Smooth muscle cell (in vitro differentiated cells): ENCODE results near the gene SHISAL1. TPM values are rescaled to one million over a fixed set of nuclear protein-coding genes. Genes with fewer than 3 reads are reported as not detected.
"Not testable (repeated sequence)": the region's sequence is repeated elsewhere in the genome, so short reads cannot be mapped to it uniquely, and the experiment has no call there.

ENCODE experiments used
- DNase-seq: peaks from one replicate; lab custom pipeline; 2025; ENCODE audit not compliant: unreplicated experiment; lab: John Stamatoyannopoulos, UW
- H2AFZ ChIP-seq: fragments of 200-600 bp; sonication (generic); 2 replicates; pipeline ENCODE4 v1.6.0; 2016; ENCODE audit warnings: antibody characterized with exemption, low read depth, mild to moderate bottlenecking
- H3F3A ChIP-seq: fragments of 200-600 bp; sonication (generic); 2 replicates; pipeline ENCODE4 v1.6.0; 2017; ENCODE audit warnings: antibody characterized with exemption, low read depth
- H3K27ac ChIP-seq: fragments of 200-600 bp; sonication (generic); 2 replicates; pipeline ENCODE4 v1.5.1; 2016; ENCODE audit warnings: low read depth, mild to moderate bottlenecking
- H3K27me3 ChIP-seq: fragments of 200-600 bp; sonication (generic); 2 replicates; pipeline ENCODE4 v1.6.1; 2016; ENCODE audit warnings: low read depth, mild to moderate bottlenecking
- H3K36me3 ChIP-seq: fragments of 200-600 bp; sonication (generic); 2 replicates; pipeline ENCODE4 v1.5.1; 2016; ENCODE audit warnings: low read depth
- H3K4me1 ChIP-seq: fragments of 200-600 bp; sonication (generic); 2 replicates; pipeline ENCODE4 v1.5.1; 2016; ENCODE audit warnings: low read depth
- H3K4me2 ChIP-seq: fragments of 200-600 bp; sonication (generic); 2 replicates; pipeline ENCODE4 v1.6.0; 2016; ENCODE audit warnings: mild to moderate bottlenecking
- H3K4me3 ChIP-seq: fragments of 200-600 bp; sonication (generic); 2 replicates; pipeline ENCODE4 v1.5.1; 2016; ENCODE audit warnings: mild to moderate bottlenecking
- H3K79me2 ChIP-seq: fragments of 200-600 bp; sonication (generic); 2 replicates; pipeline ENCODE4 v1.6.0; 2016; ENCODE audit warnings: low read depth, mild to moderate bottlenecking
- H3K9ac ChIP-seq: fragments of 200-600 bp; sonication (generic); 2 replicates; pipeline ENCODE4 v1.6.0; 2016; ENCODE audit warnings: low read depth
- H3K9me3 ChIP-seq: fragments of 200-600 bp; sonication (generic); replicated peaks from 2 replicates; pipeline ENCODE4 v1.5.1; 2016; ENCODE audit warnings: low read depth
- H4K20me1 ChIP-seq: fragments of 200-600 bp; sonication (generic); 2 replicates; pipeline ENCODE4 v1.6.0; 2016; ENCODE audit warnings: low read depth
- CTCF ChIP-seq: fragments of 200-600 bp; sonication (generic); IDR thresholded peaks from 2 replicates; pipeline ENCODE4 v1.5.1; 2017; ENCODE audit warnings: borderline replicate concordance, mild to moderate bottlenecking, antibody characterized with exemption; ENCODE audit not compliant: insufficient read depth, poor library complexity, severe bottlenecking
- WGBS: methylation state at CpG from one replicate; pipeline ENCODE4 v1.1.7; 2016; ENCODE audit warnings: low lambda C conversion rate; 5-methylcytosine and 5-hydroxymethylcytosine counted together
- polyA plus RNA-seq: library from polyadenylated mRNA; unstranded; fragments of >200 nt; fragmentation: Nextera tagmentation; extraction: Ambion mirVana; gene quantifications from 2 replicates; pipeline ENCODE4 v1.2.1, GENCODE V29; 2016
- total RNA-seq: library from RNA; depleted of rRNA; stranded (reverse); fragments of >200 nt; gene quantifications from 2 replicates; pipeline ENCODE4 v1.2.3, GENCODE V29; 2014

Gene SHISAL1
- total and polyA plus RNA-seq, 2 experiments from 2014 or later: 0.78 to 1.9 TPM

GRCh38 chr22:44326491-44326885, 13.7 kb upstream of the SHISAL1 start:
- Histone ChIP-seq H3K4me2 (peak overlapping the region; percentile 66), H3K4me3 (peak overlapping the region; percentile 42), H3K27ac (no peak overlapping the region), H3K4me1 (peaks cover 17% of the 10 kb centered on the region), H3K9ac (no peak overlapping the region), H4K20me1 (no peaks in the 10 kb centered on the region), H2AFZ (no peak overlapping the region), H3K27me3 (peaks cover 39% of the 10 kb centered on the region), H3K79me2 (no peaks in the 10 kb centered on the region), H3K9me3 (no peaks in the 10 kb centered on the region), H3K36me3 (no peaks in the 10 kb centered on the region), H3F3A (no peaks in the 10 kb centered on the region)
- 93% methylated on average over 7 of the region's 7 CpGs for WGBS
- DNase-seq: no peak
- no peak for TF ChIP-seq CTCF

GRCh38 chr22:44325718-44326490, 13.2 kb upstream of the SHISAL1 start:
- H3K79me2 ChIP-seq: no peaks in the 10 kb centered on the region
- 70% methylated on average over 25 of the region's 25 CpGs for WGBS

GRCh38 chr22:44323140-44323790, 10.5 kb upstream of the SHISAL1 start:
- not testable (repeated sequence) for H3K27me3 ChIP-seq, DNase-seq, H3K9ac ChIP-seq, H4K20me1 ChIP-seq, H3K9me3 ChIP-seq, H3K4me2 ChIP-seq, H3K79me2 ChIP-seq, H3F3A ChIP-seq, H2AFZ ChIP-seq, H3K27ac ChIP-seq, H3K36me3 ChIP-seq, H3K4me3 ChIP-seq
- H3K4me1 ChIP-seq: peaks cover 17% of the 10 kb centered on the region
- WGBS: 96% methylated on average over 1 of the region's 1 CpG

More at GRCh38 chr22:44325718-44326490, 13.2 kb upstream of the SHISAL1 start:
- Histone ChIP-seq H3K9ac (no peak overlapping the region), H3K27ac (no peak overlapping the region), H3F3A (no peaks in the 10 kb centered on the region), H3K9me3 (no peaks in the 10 kb centered on the region), H3K36me3 (no peaks in the 10 kb centered on the region), H3K4me2 (peak overlapping the region; percentile 66), H4K20me1 (no peaks in the 10 kb centered on the region), H3K4me3 (peak overlapping the region; percentile 42), H3K27me3 (peaks cover 33% of the 10 kb centered on the region), H3K4me1 (peaks cover 17% of the 10 kb centered on the region), H2AFZ (peak overlapping the region; percentile 30)
- no peak for TF ChIP-seq CTCF
- no peak for DNase-seq

- 83% methylated on average over 9 of the region's 9 CpGs for WGBS
- Histone ChIP-seq H3K4me1 (no peaks in the 10 kb centered on the region), H3K27ac (no peak overlapping the region), H3K79me2 (no peaks in the 10 kb centered on the region), H3K9me3 (no peaks in the 10 kb centered on the region), H3F3A (no peaks in the 10 kb centered on the region), H3K4me3 (no peak overlapping the region), H3K27me3 (peaks cover 6% of the 10 kb centered on the region), H2AFZ (no peak overlapping the region), H3K4me2 (no peak overlapping the region), H3K9ac (no peak overlapping the region), H4K20me1 (no peaks in the 10 kb centered on the region), H3K36me3 (no peaks in the 10 kb centered on the region)
- TF ChIP-seq CTCF: no peak
- no peak for DNase-seq
Observed at GRCh38 chr22:44319685-44320084, 6.9 kb upstream of the SHISAL1 start.
